ENCODE measurements around the gene ZNF3.

Gene ZNF3

DNA sequence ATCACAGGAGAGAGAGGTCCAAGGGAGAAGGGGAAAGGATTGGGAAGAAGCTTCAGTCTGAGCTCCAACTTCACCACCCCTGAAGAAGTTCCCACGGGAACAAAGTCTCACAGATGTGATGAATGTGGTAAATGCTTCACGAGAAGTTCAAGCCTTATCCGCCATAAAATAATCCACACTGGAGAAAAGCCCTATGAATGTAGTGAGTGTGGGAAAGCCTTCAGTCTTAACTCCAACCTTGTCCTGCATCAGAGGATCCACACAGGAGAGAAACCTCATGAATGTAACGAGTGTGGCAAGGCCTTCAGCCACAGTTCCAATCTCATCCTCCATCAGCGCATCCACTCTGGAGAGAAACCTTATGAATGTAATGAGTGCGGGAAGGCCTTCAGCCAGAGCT lies 48.0 kb downstream of the ZNF3 start:
- H3K4me1 ChIP-seq (ENCODE audit: control insufficient read depth in 1 of 2, insufficient read depth in 1 of 2, low read depth in 1 of 2, low read length in 1 of 2): peaks cover 0 to 6% of the 10 kb centered on the region in 2 experiments
- peaks cover 78% of the 10 kb centered on the region for H3K36me3 ChIP-seq
- H3K27me3 ChIP-seq: no peaks in the 10 kb centered on the region
- H3K4me3 ChIP-seq (ENCODE audit: low read depth in 1 of 2, low read length in 1 of 2): no peak overlapping the region
- TF ChIP-seq, protein P1, sequence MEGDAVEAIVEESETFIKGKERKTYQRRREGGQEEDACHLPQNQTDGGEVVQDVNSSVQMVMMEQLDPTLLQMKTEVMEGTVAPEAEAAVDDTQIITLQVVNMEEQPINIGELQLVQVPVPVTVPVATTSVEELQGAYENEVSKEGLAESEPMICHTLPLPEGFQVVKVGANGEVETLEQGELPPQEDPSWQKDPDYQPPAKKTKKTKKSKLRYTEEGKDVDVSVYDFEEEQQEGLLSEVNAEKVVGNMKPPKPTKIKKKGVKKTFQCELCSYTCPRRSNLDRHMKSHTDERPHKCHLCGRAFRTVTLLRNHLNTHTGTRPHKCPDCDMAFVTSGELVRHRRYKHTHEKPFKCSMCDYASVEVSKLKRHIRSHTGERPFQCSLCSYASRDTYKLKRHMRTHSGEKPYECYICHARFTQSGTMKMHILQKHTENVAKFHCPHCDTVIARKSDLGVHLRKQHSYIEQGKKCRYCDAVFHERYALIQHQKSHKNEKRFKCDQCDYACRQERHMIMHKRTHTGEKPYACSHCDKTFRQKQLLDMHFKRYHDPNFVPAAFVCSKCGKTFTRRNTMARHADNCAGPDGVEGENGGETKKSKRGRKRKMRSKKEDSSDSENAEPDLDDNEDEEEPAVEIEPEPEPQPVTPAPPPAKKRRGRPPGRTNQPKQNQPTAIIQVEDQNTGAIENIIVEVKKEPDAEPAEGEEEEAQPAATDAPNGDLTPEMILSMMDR (IDR thresholded peaks at IDR 0.05): no peak
- H3K27ac ChIP-seq: no peak overlapping the region
- H3K9me3 ChIP-seq: no peaks in the 10 kb centered on the region

DNA sequence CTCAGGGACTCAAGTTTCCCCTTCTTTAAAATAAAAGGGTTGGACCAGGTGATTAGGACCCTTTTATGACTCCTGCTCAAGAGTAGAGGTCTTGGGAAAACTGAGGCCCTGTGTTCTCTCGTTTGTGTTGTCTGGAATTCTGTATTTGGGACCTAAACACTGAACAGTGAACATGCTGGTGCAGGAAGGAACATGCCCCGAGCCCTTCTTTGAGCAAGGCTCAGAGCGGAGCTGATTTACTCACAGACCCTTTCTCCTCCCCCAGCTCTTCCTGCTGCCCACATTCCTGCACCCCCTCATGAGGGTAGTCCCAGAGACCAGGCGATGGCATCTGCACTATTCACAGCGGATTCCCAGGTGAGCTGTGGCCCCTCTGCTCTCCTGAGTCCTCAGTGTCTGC lies 51.9 kb downstream of the ZNF3 start:
- H3K4me1 ChIP-seq (ENCODE audit: control insufficient read depth in 1 of 2, insufficient read depth in 1 of 2, low read depth in 1 of 2, low read length in 1 of 2): no peaks in the 10 kb centered on the region
- H3K27me3 ChIP-seq: no peaks in the 10 kb centered on the region
- H3K27ac ChIP-seq: no peak overlapping the region
- no peaks in the 10 kb centered on the region for H3K9me3 ChIP-seq
- TF ChIP-seq, protein P1 (IDR thresholded peaks at IDR 0.05): no peak
- peaks cover 88% of the 10 kb centered on the region for H3K36me3 ChIP-seq
- H3K4me3 ChIP-seq (ENCODE audit: low read depth in 1 of 2, low read length in 1 of 2): no peak overlapping the region

DNA sequence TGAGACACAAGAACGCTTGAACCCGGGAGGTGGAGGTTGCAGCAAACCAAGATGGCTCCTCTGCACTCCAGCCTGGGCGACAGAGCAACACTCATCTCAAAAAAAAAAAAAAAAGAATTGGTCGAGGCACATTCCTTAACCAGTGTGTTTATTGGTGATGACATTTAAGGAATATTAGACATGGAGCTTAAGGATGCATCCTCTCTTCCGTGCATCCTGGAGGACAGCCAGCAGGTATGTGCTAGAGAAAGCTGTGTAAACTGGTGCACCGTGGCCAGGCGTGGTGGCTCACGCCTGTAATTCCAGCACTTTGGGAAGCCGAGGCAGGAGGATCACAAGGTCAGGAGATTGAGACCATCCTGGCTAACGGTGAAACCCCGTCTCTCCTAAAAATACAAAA lies 54.3 kb downstream of the ZNF3 start:
- no peak overlapping the region for H3K4me3 ChIP-seq (ENCODE audit: low read depth in 1 of 2, low read length in 1 of 2)
- H3K27me3 ChIP-seq: no peaks in the 10 kb centered on the region
- peaks cover 81% of the 10 kb centered on the region for H3K36me3 ChIP-seq
- no peak overlapping the region for H3K27ac ChIP-seq
- H3K9me3 ChIP-seq: no peaks in the 10 kb centered on the region
- H3K4me1 ChIP-seq (ENCODE audit: control insufficient read depth in 1 of 2, insufficient read depth in 1 of 2, low read depth in 1 of 2, low read length in 1 of 2): peaks cover 0 to 12% of the 10 kb centered on the region in 2 experiments
- TF ChIP-seq, protein P1 (IDR thresholded peaks at IDR 0.05): no peak

DNA sequence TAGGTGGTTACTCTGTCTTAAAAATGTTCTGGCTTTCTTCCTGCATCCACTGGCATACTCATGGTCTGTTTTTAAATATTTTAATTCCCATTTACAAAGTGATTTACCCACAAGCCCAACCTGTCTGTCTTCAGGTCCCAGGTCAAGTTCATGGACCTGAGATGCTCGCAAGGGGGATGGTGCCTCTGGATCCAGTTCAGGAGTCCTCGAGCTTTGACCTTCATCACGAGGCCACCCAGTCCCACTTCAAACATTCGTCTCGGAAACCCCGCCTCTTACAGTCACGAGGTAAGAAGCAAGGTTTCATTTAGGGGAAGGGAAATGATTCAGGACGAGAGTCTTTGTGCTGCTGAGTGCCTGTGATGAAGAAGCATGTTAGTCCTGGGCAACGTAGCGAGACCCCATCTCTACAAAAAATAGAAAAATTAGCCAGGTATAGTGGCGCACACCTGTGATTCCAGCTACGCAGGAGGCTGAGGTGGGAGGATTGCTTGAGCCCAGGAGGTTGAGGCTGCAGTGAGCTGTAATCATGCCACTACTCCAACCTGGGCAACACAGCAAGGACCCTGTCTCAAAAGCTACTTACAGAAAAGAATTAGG lies 57.4 kb downstream of the ZNF3 start:
- Histone ChIP-seq H3K27ac (no peak overlapping the region), H3K36me3 (peaks cover 55% of the 10 kb centered on the region), H3K4me1 (ENCODE audit: control insufficient read depth in 1 of 2, insufficient read depth in 1 of 2, low read depth in 1 of 2, low read length in 1 of 2) (peaks cover 4 to 25% of the 10 kb centered on the region in 2 experiments), H3K4me3 (ENCODE audit: low read depth in 1 of 2, low read length in 1 of 2) (no peak overlapping the region), H3K27me3 (no peaks in the 10 kb centered on the region), H3K9me3 (no peaks in the 10 kb centered on the region)
- TF ChIP-seq, protein P1 (IDR thresholded peaks at IDR 0.05): no peak

DNA sequence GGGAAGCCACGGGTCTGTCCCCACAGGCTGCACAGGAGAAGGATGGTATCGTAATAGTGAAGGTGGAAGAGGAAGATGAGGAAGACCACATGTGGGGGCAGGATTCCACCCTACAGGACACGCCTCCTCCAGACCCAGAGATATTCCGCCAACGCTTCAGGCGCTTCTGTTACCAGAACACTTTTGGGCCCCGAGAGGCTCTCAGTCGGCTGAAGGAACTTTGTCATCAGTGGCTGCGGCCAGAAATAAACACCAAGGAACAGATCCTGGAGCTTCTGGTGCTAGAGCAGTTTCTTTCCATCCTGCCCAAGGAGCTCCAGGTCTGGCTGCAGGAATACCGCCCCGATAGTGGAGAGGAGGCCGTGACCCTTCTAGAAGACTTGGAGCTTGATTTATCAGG lies 58.0 kb downstream of the ZNF3 start:
- Histone ChIP-seq H3K27me3 (no peaks in the 10 kb centered on the region), H3K4me1 (ENCODE audit: control insufficient read depth in 1 of 2, insufficient read depth in 1 of 2, low read depth in 1 of 2, low read length in 1 of 2) (peaks cover 4 to 25% of the 10 kb centered on the region in 2 experiments), H3K9me3 (no peaks in the 10 kb centered on the region), H3K4me3 (ENCODE audit: low read depth in 1 of 2, low read length in 1 of 2) (no peak overlapping the region), H3K27ac (no peak overlapping the region), H3K36me3 (peaks cover 55% of the 10 kb centered on the region)
- TF ChIP-seq, protein P1 (IDR thresholded peaks at IDR 0.05): no peak

Measured in neutrophil (primary cell).